K562 (cell line): ENCODE measurements around the gene DAB1.

ENCODE experiments used
- AFF1 ChIP-seq, 2 experiments: fragments of 450-650 bp; IDR thresholded peaks; 2 replicates each; pipeline ENCODE4 v1.6.1; 2018; ENCODE audit warnings: mild to moderate bottlenecking in 2 of 2, low read depth in 1 of 2; ENCODE audit not compliant: partially characterized antibody in 2 of 2
- CBX5 ChIP-seq: IDR thresholded peaks from 2 replicates; pipeline ENCODE4 v1.6.1; 2014; ENCODE audit warnings: low read depth, borderline replicate concordance
- CREM ChIP-seq: IDR thresholded peaks from 2 replicates; pipeline ENCODE4 v1.6.1; 2014; ENCODE audit warnings: antibody characterized with exemption, low read depth
- FOXJ2 ChIP-seq: fragments of 200-800 bp; sonication (Bioruptor generic); IDR thresholded peaks from 2 replicates; pipeline ENCODE4 v1.6.1; 2016; ENCODE audit warnings: missing genetic modification characterization, missing compliant biosample characterization
- HDGF ChIP-seq: fragments of 450-650 bp; IDR thresholded peaks from 2 replicates; pipeline ENCODE4 v1.6.1; 2016
- HMG20B ChIP-seq: fragments of 250-450 bp; sonication (Bioruptor Pico); IDR thresholded peaks from 2 replicates; pipeline ENCODE4 v1.5.0; 2021; ENCODE audit warnings: mild to moderate bottlenecking
- HMGXB4 ChIP-seq: sonication (generic); formaldehyde crosslinking; IDR thresholded peaks from 2 replicates; pipeline ENCODE4 v1.8.1; 2023; ENCODE audit warnings: mild to moderate bottlenecking, missing genetic modification reagents
- NRF1 ChIP-seq, 2 experiments: fragments of 450-650 bp; IDR thresholded peaks in 1 of 2; conservative IDR thresholded peaks in 1 of 2; 2 replicates each; pipeline ENCODE4 v1.6.1; 2014; ENCODE audit warnings: mild to moderate bottlenecking in 2 of 2
- POLR2AphosphoS5 ChIP-seq: IDR thresholded peaks from 2 replicates; pipeline ENCODE4 v1.6.1; 2011; ENCODE audit warnings: mild to moderate bottlenecking, low read depth, low read length, moderate library complexity; ENCODE audit not compliant: control insufficient read depth, insufficient read depth
- TARDBP ChIP-seq: fragments of 450-650 bp; IDR thresholded peaks from 2 replicates; pipeline ENCODE4 v1.6.1; 2016
- TGIF2 ChIP-seq: sonication (generic); formaldehyde crosslinking; IDR thresholded peaks from 2 replicates; pipeline ENCODE4 v1.8.1; 2022; ENCODE audit warnings: mild to moderate bottlenecking, missing genetic modification reagents, moderate library complexity
- ZFX ChIP-seq: sonication (generic); formaldehyde crosslinking; IDR thresholded peaks from 2 replicates; pipeline ENCODE4 v1.8.0; 2022; ENCODE audit warnings: mild to moderate bottlenecking, missing genetic modification reagents, moderate library complexity
- TF ChIP-seq, protein P1 (sequence below), 3 experiments: IDR thresholded peaks in 2 of 3; conservative IDR thresholded peaks in 1 of 3; 2 replicates each; pipeline ENCODE4 v1.5.1; 2011 to 2012; ENCODE audit warnings: low read length in 3 of 3, mild to moderate bottlenecking in 3 of 3, control low read depth in 2 of 3, improper control_type of control experiment in 1 of 3, inconsistent platforms in 1 of 3, low read depth in 1 of 3, mixed read lengths in 1 of 3, moderate library complexity in 1 of 3; ENCODE audit not compliant: insufficient read depth in 2 of 3

GRCh38 chr1:57003398-57004139, 420.3 kb downstream of the DAB1 start:
- no peak for TF ChIP-seq POLR2AphosphoS5
- TF ChIP-seq TARDBP = no peak
- TF ChIP-seq, protein P1, sequence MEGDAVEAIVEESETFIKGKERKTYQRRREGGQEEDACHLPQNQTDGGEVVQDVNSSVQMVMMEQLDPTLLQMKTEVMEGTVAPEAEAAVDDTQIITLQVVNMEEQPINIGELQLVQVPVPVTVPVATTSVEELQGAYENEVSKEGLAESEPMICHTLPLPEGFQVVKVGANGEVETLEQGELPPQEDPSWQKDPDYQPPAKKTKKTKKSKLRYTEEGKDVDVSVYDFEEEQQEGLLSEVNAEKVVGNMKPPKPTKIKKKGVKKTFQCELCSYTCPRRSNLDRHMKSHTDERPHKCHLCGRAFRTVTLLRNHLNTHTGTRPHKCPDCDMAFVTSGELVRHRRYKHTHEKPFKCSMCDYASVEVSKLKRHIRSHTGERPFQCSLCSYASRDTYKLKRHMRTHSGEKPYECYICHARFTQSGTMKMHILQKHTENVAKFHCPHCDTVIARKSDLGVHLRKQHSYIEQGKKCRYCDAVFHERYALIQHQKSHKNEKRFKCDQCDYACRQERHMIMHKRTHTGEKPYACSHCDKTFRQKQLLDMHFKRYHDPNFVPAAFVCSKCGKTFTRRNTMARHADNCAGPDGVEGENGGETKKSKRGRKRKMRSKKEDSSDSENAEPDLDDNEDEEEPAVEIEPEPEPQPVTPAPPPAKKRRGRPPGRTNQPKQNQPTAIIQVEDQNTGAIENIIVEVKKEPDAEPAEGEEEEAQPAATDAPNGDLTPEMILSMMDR (IDR thresholded peaks at IDR 0.05 in 2 of 3, conservative IDR thresholded peaks at IDR 0.05 in 1 of 3; ENCODE audit: insufficient read depth in 2 of 3, low read depth in 1 of 3, low read length in 3 of 3) = no peak
- TF ChIP-seq AFF1 (IDR thresholded peaks at IDR 0.05; ENCODE audit: low read depth in 1 of 2, partially characterized antibody in 2 of 2) = no peak
- TF ChIP-seq HDGF = no peak
- no peak for TF ChIP-seq ZFX
- no peak for TF ChIP-seq CREM
- TF ChIP-seq TGIF2 (CRISPR knock-in tag) = no peak
- TF ChIP-seq CBX5 = no peak
- no peak for TF ChIP-seq HMGXB4
- no peak for TF ChIP-seq FOXJ2 (tag)
- TF ChIP-seq HMG20B (CRISPR knock-in tag) = no peak
- TF ChIP-seq NRF1 (conservative IDR thresholded peaks at IDR 0.05 in 1 of 2, IDR thresholded peaks at IDR 0.05 in 1 of 2) = no peak
